RWPE2 (cell line): ENCODE results near the gene C1orf174.
A peak's percentile ranks its signal among the peaks of the same experiment; 100 is the strongest.

Experiments
- ATAC-seq: fragments of 200-7000 bp; cut with Tn5 transposase; 3 replicates; pipeline ENCODE4 v1.9.1; 2021; ENCODE audit warnings: low read depth
- DNase-seq: peaks from one replicate; pipeline ENCODE4 v3.0.0-alpha.2; 2020; ENCODE audit warnings: low spot score
- H3K27ac ChIP-seq: fragments of 450-650 bp; 2 replicates; pipeline ENCODE4 v1.5.1; 2017; ENCODE audit warnings: mild to moderate bottlenecking; ENCODE audit not compliant: poor library complexity, severe bottlenecking
- H3K27me3 ChIP-seq: fragments of 250-450 bp; sonication (Bioruptor Pico); 2 replicates; pipeline ENCODE4 v1.5.1; 2021; ENCODE audit warnings: mild to moderate bottlenecking, moderate library complexity; ENCODE audit not compliant: insufficient read depth, poor library complexity, severe bottlenecking
- H3K36me3 ChIP-seq: fragments of 250-450 bp; sonication (Bioruptor Pico); 2 replicates; pipeline ENCODE4 v1.5.1; 2020; ENCODE audit warnings: low read depth, mild to moderate bottlenecking, moderate library complexity
- H3K4me1 ChIP-seq: fragments of 250-450 bp; sonication (Bioruptor Pico); 2 replicates; pipeline ENCODE4 v1.5.1; 2021; ENCODE audit warnings: mild to moderate bottlenecking, moderate library complexity; ENCODE audit not compliant: insufficient read depth, poor library complexity, severe bottlenecking
- H3K4me3 ChIP-seq: fragments of 250-450 bp; sonication (Bioruptor Pico); 2 replicates; pipeline ENCODE4 v1.5.1; 2021; ENCODE audit warnings: mild to moderate bottlenecking, moderate library complexity; ENCODE audit not compliant: severe bottlenecking
- H3K9me3 ChIP-seq: fragments of 250-450 bp; sonication (Bioruptor Pico); 2 replicates; pipeline ENCODE4 v1.5.1; 2021; ENCODE audit warnings: mild to moderate bottlenecking, moderate library complexity; ENCODE audit not compliant: severe bottlenecking
- TF ChIP-seq, protein P1 (sequence below): fragments of 450-650 bp; IDR thresholded peaks from one replicate; pipeline ENCODE4 v1.5.1; 2017; ENCODE audit warnings: mild to moderate bottlenecking, moderate library complexity; ENCODE audit not compliant: poor library complexity, severe bottlenecking

The C1orf174 gene

DNA sequence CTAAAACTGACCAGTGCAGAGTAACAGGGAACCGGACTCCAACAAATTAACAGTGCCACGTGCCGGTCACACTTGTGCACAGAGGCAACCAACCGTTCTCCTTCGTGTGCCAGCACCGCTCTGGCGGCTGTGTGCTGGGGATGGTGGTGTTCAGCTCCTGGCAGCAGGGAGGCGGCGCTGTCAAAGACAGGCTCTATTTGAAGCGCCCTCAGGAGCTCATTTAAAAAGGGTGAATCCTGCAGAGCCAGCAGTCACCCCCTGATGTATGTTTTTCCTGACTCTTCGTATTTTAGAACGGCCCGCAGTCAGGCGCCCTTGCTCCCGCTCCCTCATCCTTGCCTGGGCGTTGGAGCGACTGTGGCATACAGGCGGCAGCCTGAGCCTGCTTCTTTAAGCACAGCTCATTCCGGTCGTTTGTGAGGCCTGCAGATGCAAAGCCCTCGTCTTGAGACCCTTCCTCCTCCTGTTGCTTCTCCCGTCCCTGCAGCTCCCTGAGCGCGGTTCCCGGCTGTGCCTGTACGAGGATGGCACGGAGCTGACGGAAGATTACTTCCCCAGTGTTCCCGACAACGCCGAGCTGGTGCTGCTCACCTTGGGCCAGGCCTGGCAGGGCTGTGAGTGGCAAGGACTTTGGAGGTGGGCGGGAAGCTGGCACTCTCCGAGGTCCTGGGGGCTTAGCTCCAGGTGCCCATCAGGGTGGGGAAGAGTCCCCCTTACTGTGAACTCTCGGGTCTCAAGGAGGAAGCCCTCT, 41.7 kb downstream of the C1orf174 start:
- Histone ChIP-seq H3K9me3 (no peaks in the 10 kb centered on the region), H3K36me3 (no peaks in the 10 kb centered on the region), H3K4me1 (no peaks in the 10 kb centered on the region), H3K4me3 (peak overlapping the region; percentile 85), H3K27ac (no peak overlapping the region), H3K27me3 (no peaks in the 10 kb centered on the region)
- DNase-seq (no peak), ATAC-seq (0 out of 3 replicates have a peak, but pooled peaks have one; percentile 5)
- TF ChIP-seq, protein P1, sequence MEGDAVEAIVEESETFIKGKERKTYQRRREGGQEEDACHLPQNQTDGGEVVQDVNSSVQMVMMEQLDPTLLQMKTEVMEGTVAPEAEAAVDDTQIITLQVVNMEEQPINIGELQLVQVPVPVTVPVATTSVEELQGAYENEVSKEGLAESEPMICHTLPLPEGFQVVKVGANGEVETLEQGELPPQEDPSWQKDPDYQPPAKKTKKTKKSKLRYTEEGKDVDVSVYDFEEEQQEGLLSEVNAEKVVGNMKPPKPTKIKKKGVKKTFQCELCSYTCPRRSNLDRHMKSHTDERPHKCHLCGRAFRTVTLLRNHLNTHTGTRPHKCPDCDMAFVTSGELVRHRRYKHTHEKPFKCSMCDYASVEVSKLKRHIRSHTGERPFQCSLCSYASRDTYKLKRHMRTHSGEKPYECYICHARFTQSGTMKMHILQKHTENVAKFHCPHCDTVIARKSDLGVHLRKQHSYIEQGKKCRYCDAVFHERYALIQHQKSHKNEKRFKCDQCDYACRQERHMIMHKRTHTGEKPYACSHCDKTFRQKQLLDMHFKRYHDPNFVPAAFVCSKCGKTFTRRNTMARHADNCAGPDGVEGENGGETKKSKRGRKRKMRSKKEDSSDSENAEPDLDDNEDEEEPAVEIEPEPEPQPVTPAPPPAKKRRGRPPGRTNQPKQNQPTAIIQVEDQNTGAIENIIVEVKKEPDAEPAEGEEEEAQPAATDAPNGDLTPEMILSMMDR = no peak

DNA sequence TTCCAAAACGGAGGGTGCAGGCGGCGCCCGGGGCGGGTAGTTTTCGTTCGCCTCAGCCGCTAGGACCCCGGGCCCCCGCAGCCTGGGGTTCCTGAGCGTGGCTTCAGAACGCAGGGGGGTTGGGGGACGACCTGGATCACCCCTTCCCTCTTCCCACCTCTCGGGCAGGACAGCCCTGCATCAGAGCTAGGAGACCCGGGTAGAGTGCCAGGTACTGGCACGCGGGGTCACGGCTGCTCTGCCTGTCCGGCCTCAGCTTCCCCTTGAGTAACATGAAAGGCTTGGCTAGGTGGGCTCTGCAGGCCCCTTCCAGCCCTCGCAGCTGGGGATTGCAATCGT, 42.3 kb downstream of the C1orf174 start:
- no peaks in the 10 kb centered on the region for H3K36me3 ChIP-seq
- TF ChIP-seq, protein P1 = no peak
- peak overlapping the region; percentile 3 for H3K27ac ChIP-seq
- DNase-seq (no peak), ATAC-seq (peak; percentile 2; the same call in 1 of the 3 replicates)
- H3K9me3 ChIP-seq = no peaks in the 10 kb centered on the region
- H3K4me3 ChIP-seq = peak overlapping the region; percentile 85
- H3K4me1 ChIP-seq = no peaks in the 10 kb centered on the region
- H3K27me3 ChIP-seq = no peaks in the 10 kb centered on the region

GRCh38 chr1:3856923-3857790, 42.9 kb downstream of the C1orf174 start, which contains the start of the genes CEP104 and DFFB:
Gene CEP104, minus strand, starts transcription at chr1:3857211. Its CDS starts 4,804 bp downstream, at chr1:3852407.
Gene DFFB, plus strand, starts transcription at chr1:3857476. Its CDS starts 128 bp downstream, at chr1:3857604.
- H3K4me3 ChIP-seq = peak within 1 kb of the TSS; percentile 85
- no peaks in the 10 kb centered on the region; the same call in 1 of the 2 replicates for H3K36me3 ChIP-seq
- no peaks in the 10 kb centered on the region for H3K4me1 ChIP-seq
- peak within 1 kb of the TSS; percentile 3 for H3K27ac ChIP-seq
- peak; percentile 98 for DNase-seq
- TF ChIP-seq, protein P1 = peak; percentile 72
- no peaks in the 10 kb centered on the region for H3K9me3 ChIP-seq
- peak; percentile 92 for ATAC-seq
- no peaks in the 10 kb centered on the region for H3K27me3 ChIP-seq

DNA sequence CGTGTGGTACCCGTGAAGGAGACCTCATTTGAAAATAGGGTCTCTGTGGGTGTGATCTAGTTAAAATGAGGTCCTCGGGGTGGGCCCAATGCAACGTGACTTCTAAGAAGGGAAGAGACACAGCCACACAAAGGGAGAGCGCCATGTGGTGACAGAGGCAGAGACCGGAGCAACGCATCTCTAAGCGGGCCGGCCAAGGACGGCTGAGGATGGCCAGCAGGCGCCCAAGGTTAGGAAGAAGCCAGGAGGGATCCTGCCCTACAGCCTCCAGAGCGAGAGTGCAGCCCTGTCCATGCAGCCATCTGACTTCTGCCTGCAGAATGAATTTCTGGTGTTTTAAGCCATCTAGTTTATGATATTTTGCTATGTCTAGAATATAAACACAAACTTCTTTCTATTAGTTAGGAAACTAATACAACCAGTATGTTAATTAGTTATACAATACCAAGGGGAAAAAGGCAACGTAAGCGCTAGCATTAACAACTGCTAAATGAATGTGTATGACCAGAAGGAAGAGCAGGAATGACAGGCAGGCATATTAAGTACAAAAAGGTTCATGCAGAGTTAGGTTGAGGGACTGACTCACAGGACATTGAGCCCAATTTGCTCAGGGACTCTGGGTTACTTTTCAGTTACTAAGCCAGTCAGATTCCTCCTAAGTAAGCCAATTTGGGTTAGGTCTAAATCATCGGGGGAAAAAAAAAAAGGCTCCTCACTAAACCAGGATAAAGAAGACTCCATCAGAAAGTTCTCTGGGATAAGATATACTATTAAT, 47.2 kb downstream of the C1orf174 start:
- H3K36me3 ChIP-seq = peaks cover 13% of the 10 kb centered on the region
- no peaks in the 10 kb centered on the region for H3K4me1 ChIP-seq
- no peak for DNase-seq
- H3K27me3 ChIP-seq = no peaks in the 10 kb centered on the region
- H3K9me3 ChIP-seq = no peaks in the 10 kb centered on the region
- H3K4me3 ChIP-seq = no peak overlapping the region
- no peak overlapping the region for H3K27ac ChIP-seq
- TF ChIP-seq, protein P1 = no peak
- no peak for ATAC-seq
